Right atrium auricular region (tissue), 2 donors: Measurements from ENCODE around the gene ANP32B. TPM values are rescaled to one million over a fixed set of nuclear protein-coding genes. Genes with fewer than 3 reads are reported as not detected.
"Not testable (repeated sequence)": the region's sequence is repeated elsewhere in the genome, so short reads cannot be mapped to it uniquely, and the experiment has no call there.

Source experiments
- DNase-seq: peaks from one replicate; pipeline ENCODE4 v3.0.0-alpha.2; 2019; ENCODE audit warnings: low spot score
- H3K27ac ChIP-seq, 2 donors: fragments of 200-600 bp; sonication (generic); 1 replicate in 1 of 2; 2 replicates in 1 of 2; pipeline ENCODE4 v1.5.1; 2016 to 2019
- H3K27me3 ChIP-seq, 2 donors: fragments of 200-600 bp; sonication (generic); one replicate each; pipeline versions ENCODE4 v1.5.1 to v1.6.0; 2017 to 2019
- H3K36me3 ChIP-seq: fragments of 200-600 bp; sonication (generic); one replicate; pipeline ENCODE4 v1.5.1; 2016
- H3K4me1 ChIP-seq, 2 donors: fragments of 200-600 bp; sonication (generic); one replicate each; pipeline versions ENCODE4 v1.5.1 to v1.6.0; 2017 to 2019
- H3K4me3 ChIP-seq, 2 donors: fragments of 200-600 bp; sonication (generic); 1 replicate in 1 of 2; 2 replicates in 1 of 2; pipeline ENCODE4 v1.5.1; 2017 to 2019; ENCODE audit warnings: mild to moderate bottlenecking in 1 of 2, moderate library complexity in 1 of 2
- H3K9me3 ChIP-seq, 2 donors: fragments of 200-600 bp; sonication (generic); one replicate each; pipeline ENCODE4 v1.5.1; 2019
- CTCF ChIP-seq, 2 donors: fragments of 200-600 bp; sonication (generic); IDR thresholded peaks; one replicate each; pipeline ENCODE4 v1.5.1; 2019; ENCODE audit warnings: antibody characterized with exemption in 2 of 2
- total RNA-seq, 2 donors: library from RNA; depleted of rRNA; stranded (reverse); fragments of >200 nt; gene quantifications; one replicate each; pipeline ENCODE4 v1.1.0, GENCODE V29; 2016

ANP32B gene
- total RNA-seq, 2 donors from 2014 or later = 19.5 to 26.8 TPM

GRCh38 chr9:97970165-97970564 lies 13.0 kb upstream of the ANP32B start:
- no peak overlapping the region for H3K4me3 ChIP-seq
- no peaks in the 10 kb centered on the region for H3K4me1 ChIP-seq
- DNase-seq = no peak
- no peaks in the 10 kb centered on the region for H3K27me3 ChIP-seq
- H3K36me3 ChIP-seq = no peaks in the 10 kb centered on the region
- H3K27ac ChIP-seq = no peak overlapping the region
- no peak for TF ChIP-seq CTCF (IDR thresholded peaks at IDR 0.05)
- H3K9me3 ChIP-seq = no peaks in the 10 kb centered on the region

GRCh38 chr9:97972753-97973152 lies 10.4 kb upstream of the ANP32B start:
- Histone ChIP-seq H3K4me1 (no peaks in the 10 kb centered on the region), H3K9me3 (no peaks in the 10 kb centered on the region), H3K27me3 (no peaks in the 10 kb centered on the region), H3K36me3 (no peaks in the 10 kb centered on the region), H3K4me3 (no peak overlapping the region), H3K27ac (no peak overlapping the region)
- no peak for TF ChIP-seq CTCF (IDR thresholded peaks at IDR 0.05)
- DNase-seq = no peak

GRCh38 chr9:97975376-97975775 lies 7.8 kb upstream of the ANP32B start:
- Histone ChIP-seq H3K27ac (no peak overlapping the region), H3K36me3 (no peaks in the 10 kb centered on the region), H3K4me3 (no peak overlapping the region), H3K27me3 (no peaks in the 10 kb centered on the region), H3K9me3 (no peaks in the 10 kb centered on the region), H3K4me1 (peaks cover 0 to 8% of the 10 kb centered on the region in 2 donors)
- no peak for DNase-seq
- TF ChIP-seq CTCF (IDR thresholded peaks at IDR 0.05) = no peak

- not testable (repeated sequence) for H3K4me3 ChIP-seq, H3K36me3 ChIP-seq, DNase-seq, H3K27ac ChIP-seq, H3K9me3 ChIP-seq, H3K27me3 ChIP-seq
- peaks cover 0 to 21% of the 10 kb centered on the region in 2 donors for H3K4me1 ChIP-seq
Observed at GRCh38 chr9:97976633-97977032, 6.5 kb upstream of the ANP32B start.

- no peak for TF ChIP-seq CTCF (IDR thresholded peaks at IDR 0.05)
- DNase-seq = no peak
- H3K27ac ChIP-seq = no peak overlapping the region
Observed at GRCh38 chr9:97978371-97979130, 4.6 kb upstream of the ANP32B start.

GRCh38 chr9:97979788-97980478 lies 3.2 kb upstream of the ANP32B start:
- Histone ChIP-seq H3K4me1 (peaks cover 0 to 31% of the 10 kb centered on the region in 2 donors), H3K36me3 (no peaks in the 10 kb centered on the region), H3K4me3 (no peak overlapping the region), H3K9me3 (no peaks in the 10 kb centered on the region), H3K27me3 (no peaks in the 10 kb centered on the region), H3K27ac (peak overlapping the region; percentile 73 to 78)
- TF ChIP-seq CTCF (IDR thresholded peaks at IDR 0.05) = no peak
- DNase-seq = no peak

More at GRCh38 chr9:97978371-97979130, 4.6 kb upstream of the ANP32B start:
- no peak overlapping the region for H3K4me3 ChIP-seq
- H3K4me1 ChIP-seq = peaks cover 0 to 31% of the 10 kb centered on the region in 2 donors
- no peaks in the 10 kb centered on the region for H3K9me3 ChIP-seq
- no peaks in the 10 kb centered on the region for H3K27me3 ChIP-seq
- no peaks in the 10 kb centered on the region for H3K36me3 ChIP-seq
